Hematopoietic multipotent progenitor cell treated with erythropoietin and hydrocortisone succinate and interleukin-3 and kit ligand, for 6 days (in vitro differentiated cells): ENCODE data around the gene CLRN3.

Source experiments
- DNase-seq: peaks from one replicate; pipeline ENCODE4 v3.0.0-alpha.2; 2015

Gene CLRN3

GRCh38 chr10:127836176-127836575 is 56.6 kb downstream of the CLRN3 start:
- DNase-seq, result no peak

- no peak for DNase-seq
Observed at GRCh38 chr10:127834791-127835190, 58.0 kb downstream of the CLRN3 start.

- no peak for DNase-seq
Observed at GRCh38 chr10:127834221-127834620, 58.5 kb downstream of the CLRN3 start.

GRCh38 chr10:127833804-127834203 is 58.9 kb downstream of the CLRN3 start:
- no peak for DNase-seq

- DNase-seq, result no peak
Observed at GRCh38 chr10:127832501-127832900, 60.2 kb downstream of the CLRN3 start.

GRCh38 chr10:127830414-127830813 is 62.3 kb downstream of the CLRN3 start:
- no peak for DNase-seq
